ENCODE measurements around the gene DOCK2.

Gene DOCK2

GRCh38 chr5:169905017-169905416 is 267.9 kb downstream of the DOCK2 start:
- no peak overlapping the region for H3K4me2 ChIP-seq
- peaks cover 0 to 34% (median 19%) of the 10 kb centered on the region in 10 experiments; a peak in 12 of 20 replicates for H3K4me1 ChIP-seq
- no peak overlapping the region for H3K27ac ChIP-seq
- TF ChIP-seq Cebpa-rat (IDR thresholded peaks at IDR 0.05) = no peak
- no peaks in the 10 kb centered on the region for H3K27me3 ChIP-seq
- peaks cover 0 to 95% (median 3%) of the 10 kb centered on the region in 11 experiments; a peak in 10 of 22 replicates for H4K20me1 ChIP-seq
- no peak overlapping the region for H3K4me3 ChIP-seq
- no peaks in the 10 kb centered on the region for H3K9me3 ChIP-seq (replicated peaks in 1 of 11)
- no peak overlapping the region for H3K9ac ChIP-seq
- peaks cover 0 to 79% (median 3%) of the 10 kb centered on the region in 11 experiments; a peak in 10 of 22 replicates for H3K36me3 ChIP-seq

GRCh38 chr5:169906745-169907649 is 269.9 kb downstream of the DOCK2 start:
- no peak overlapping the region for H3K9ac ChIP-seq
- H3K4me1 ChIP-seq = peaks cover 0 to 23% (median 10%) of the 10 kb centered on the region in 10 experiments; a peak in 11 of 20 replicates
- H3K9me3 ChIP-seq (replicated peaks in 1 of 11) = no peaks in the 10 kb centered on the region
- H3K27ac ChIP-seq = no peak overlapping the region
- H3K4me3 ChIP-seq = no peak overlapping the region
- H3K4me2 ChIP-seq = no peak overlapping the region
- TF ChIP-seq Cebpa-rat (IDR thresholded peaks at IDR 0.05) = no peak
- H4K20me1 ChIP-seq = peaks cover 0 to 98% (median 3%) of the 10 kb centered on the region in 11 experiments; a peak in 10 of 22 replicates
- H3K27me3 ChIP-seq = no peaks in the 10 kb centered on the region
- H3K36me3 ChIP-seq = peaks cover 0 to 79% (median 0%) of the 10 kb centered on the region in 11 experiments; a peak in 8 of 22 replicates

- no peak overlapping the region for H3K9ac ChIP-seq
- H3K27me3 ChIP-seq = no peaks in the 10 kb centered on the region
- no peaks in the 10 kb centered on the region for H3K9me3 ChIP-seq (replicated peaks in 1 of 11)
- H4K20me1 ChIP-seq = peaks cover 0 to 99% (median 3%) of the 10 kb centered on the region in 11 experiments; a peak in 10 of 22 replicates
- no peak overlapping the region for H3K4me2 ChIP-seq
- H3K36me3 ChIP-seq = peaks cover 0 to 88% (median 0%) of the 10 kb centered on the region in 11 experiments; a peak in 8 of 22 replicates
- no peak for TF ChIP-seq Cebpa-rat (IDR thresholded peaks at IDR 0.05)
- H3K4me3 ChIP-seq = no peak overlapping the region
- no peak overlapping the region for H3K27ac ChIP-seq
- H3K4me1 ChIP-seq = peaks cover 0 to 13% (median 3%) of the 10 kb centered on the region in 10 experiments; a peak in 8 of 20 replicates
These were observed 271.8 kb downstream of the DOCK2 start for GRCh38 chr5:169908864-169909263.

GRCh38 chr5:169909945-169910344 is 272.9 kb downstream of the DOCK2 start:
- Histone ChIP-seq H4K20me1 (peaks cover 0 to 99% (median 0%) of the 10 kb centered on the region in 11 experiments; a peak in 10 of 22 replicates), H3K9me3 (replicated peaks in 1 of 11) (no peaks in the 10 kb centered on the region), H3K27ac (no peak overlapping the region), H3K9ac (no peak overlapping the region), H3K4me1 (peaks cover 0 to 2% (median 0%) of the 10 kb centered on the region in 10 experiments; a peak in 2 of 20 replicates), H3K36me3 (peaks cover 0 to 90% (median 0%) of the 10 kb centered on the region in 11 experiments; a peak in 8 of 22 replicates), H3K4me3 (no peak overlapping the region), H3K27me3 (no peaks in the 10 kb centered on the region), H3K4me2 (no peak overlapping the region)
- no peak for TF ChIP-seq Cebpa-rat (IDR thresholded peaks at IDR 0.05)

- no peak overlapping the region for H3K27ac ChIP-seq
- H3K9me3 ChIP-seq (replicated peaks in 1 of 11) = no peaks in the 10 kb centered on the region
- no peak overlapping the region for H3K4me3 ChIP-seq
- no peak overlapping the region for H3K9ac ChIP-seq
- no peaks in the 10 kb centered on the region for H3K4me1 ChIP-seq
- no peak for TF ChIP-seq Cebpa-rat (IDR thresholded peaks at IDR 0.05)
- H4K20me1 ChIP-seq = peaks cover 0 to 98% (median 0%) of the 10 kb centered on the region in 11 experiments; a peak in 10 of 22 replicates
- H3K36me3 ChIP-seq = peaks cover 0 to 87% (median 0%) of the 10 kb centered on the region in 11 experiments; a peak in 8 of 22 replicates
- H3K4me2 ChIP-seq = no peak overlapping the region
- no peaks in the 10 kb centered on the region for H3K27me3 ChIP-seq
These were observed 273.3 kb downstream of the DOCK2 start for GRCh38 chr5:169910393-169910792.

- no peak overlapping the region for H3K9ac ChIP-seq
- H3K9me3 ChIP-seq (replicated peaks in 1 of 11) = no peaks in the 10 kb centered on the region
- H3K27ac ChIP-seq = no peak overlapping the region
- H3K36me3 ChIP-seq = peaks cover 0 to 90% (median 0%) of the 10 kb centered on the region in 11 experiments; a peak in 9 of 22 replicates
- TF ChIP-seq Cebpa-rat (IDR thresholded peaks at IDR 0.05) = no peak
- no peaks in the 10 kb centered on the region for H3K4me1 ChIP-seq
- H3K4me2 ChIP-seq = no peak overlapping the region
- peaks cover 0 to 98% (median 0%) of the 10 kb centered on the region in 11 experiments; a peak in 11 of 22 replicates for H4K20me1 ChIP-seq
- H3K4me3 ChIP-seq = no peak overlapping the region
- H3K27me3 ChIP-seq = no peaks in the 10 kb centered on the region
These were observed 274.6 kb downstream of the DOCK2 start for GRCh38 chr5:169911448-169912212.

- no peak overlapping the region for H3K9ac ChIP-seq
- H3K27ac ChIP-seq = no peak overlapping the region
- peaks cover 0 to 96% (median 0%) of the 10 kb centered on the region in 11 experiments; a peak in 8 of 22 replicates for H4K20me1 ChIP-seq
- H3K36me3 ChIP-seq = peaks cover 0 to 86% (median 4%) of the 10 kb centered on the region in 11 experiments; a peak in 10 of 22 replicates
- H3K4me1 ChIP-seq = peaks cover 0 to 10% (median 0%) of the 10 kb centered on the region in 10 experiments; a peak in 5 of 20 replicates
- TF ChIP-seq Cebpa-rat (IDR thresholded peaks at IDR 0.05) = no peak
- H3K27me3 ChIP-seq = no peaks in the 10 kb centered on the region
- H3K4me3 ChIP-seq = no peak overlapping the region
- no peaks in the 10 kb centered on the region for H3K9me3 ChIP-seq (replicated peaks in 1 of 11)
- no peak overlapping the region for H3K4me2 ChIP-seq
These were observed 276.4 kb downstream of the DOCK2 start for GRCh38 chr5:169913479-169913878.

GRCh38 chr5:169914766-169915165 is 277.7 kb downstream of the DOCK2 start:
- Histone ChIP-seq H3K4me3 (no peak overlapping the region), H3K9ac (no peak overlapping the region), H3K36me3 (peaks cover 0 to 86% (median 5%) of the 10 kb centered on the region in 11 experiments; a peak in 10 of 22 replicates), H3K4me2 (no peak overlapping the region), H4K20me1 (peaks cover 0 to 96% (median 0%) of the 10 kb centered on the region in 11 experiments; a peak in 8 of 22 replicates), H3K4me1 (peaks cover 0 to 10% (median 0%) of the 10 kb centered on the region in 10 experiments; a peak in 5 of 20 replicates), H3K9me3 (replicated peaks in 1 of 11) (no peaks in the 10 kb centered on the region), H3K27me3 (no peaks in the 10 kb centered on the region), H3K27ac (no peak overlapping the region)
- TF ChIP-seq Cebpa-rat (IDR thresholded peaks at IDR 0.05) = no peak
